Activated naive CD4-positive, alpha-beta T cell treated with anti-CD3 and anti-CD28 coated beads, Interleukin-2, amount 50 U/mL, for 16 hours (primary cell): ENCODE measurements around the gene MLLT3.

Experiments used
- DNase-seq: peaks from one replicate; pipeline ENCODE4 v3.0.0-alpha.2; 2020

The MLLT3 gene

GRCh38 chr9:20507431-20507830 is 114.9 kb downstream of the MLLT3 start:
- DNase-seq: no peak

GRCh38 chr9:20506099-20506900 is 116.0 kb downstream of the MLLT3 start:
- no peak for DNase-seq

DNA sequence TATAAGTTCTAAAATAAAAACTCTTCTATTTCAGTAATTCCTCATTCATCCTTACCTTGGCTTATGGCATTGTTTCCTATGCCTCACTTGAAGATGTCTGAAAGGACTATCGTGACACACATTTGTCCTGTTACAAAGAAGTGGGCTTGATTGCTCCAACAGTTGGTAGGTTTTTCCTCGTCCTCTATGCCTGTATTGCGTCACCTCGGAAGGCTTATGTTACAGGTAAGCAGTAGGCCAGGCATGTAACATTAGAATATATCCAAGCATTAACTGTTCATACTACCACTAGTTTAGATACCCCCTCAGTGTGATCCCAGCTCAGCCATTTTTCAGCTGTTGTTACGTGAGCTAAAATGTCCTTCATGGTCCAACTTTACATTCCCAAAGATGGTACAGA is 116.7 kb downstream of the MLLT3 start:
- no peak for DNase-seq

DNA sequence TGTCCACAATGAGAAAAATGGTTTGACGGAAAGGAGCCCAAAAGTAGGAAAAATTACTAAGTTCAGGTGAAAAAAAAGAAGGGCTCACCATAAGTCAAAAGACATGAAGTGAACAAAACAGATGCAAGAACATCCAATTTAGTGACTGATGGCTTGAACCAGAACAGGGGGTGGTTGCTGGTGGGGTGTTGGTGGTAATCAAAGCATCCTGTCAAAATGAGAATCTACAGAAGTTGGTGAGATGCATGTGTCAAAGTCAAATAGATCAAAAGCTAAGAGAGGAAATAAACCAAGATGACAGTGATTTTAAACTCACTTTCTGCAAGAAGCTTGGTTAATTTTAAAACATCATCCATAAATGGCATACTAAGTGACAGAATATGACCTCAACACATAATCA is 117.4 kb downstream of the MLLT3 start:
- no peak for DNase-seq

GRCh38 chr9:20500101-20500500 is 122.2 kb downstream of the MLLT3 start:
- DNase-seq: no peak

GRCh38 chr9:20499013-20499412 is 123.3 kb downstream of the MLLT3 start:
- DNase-seq: no peak

DNA sequence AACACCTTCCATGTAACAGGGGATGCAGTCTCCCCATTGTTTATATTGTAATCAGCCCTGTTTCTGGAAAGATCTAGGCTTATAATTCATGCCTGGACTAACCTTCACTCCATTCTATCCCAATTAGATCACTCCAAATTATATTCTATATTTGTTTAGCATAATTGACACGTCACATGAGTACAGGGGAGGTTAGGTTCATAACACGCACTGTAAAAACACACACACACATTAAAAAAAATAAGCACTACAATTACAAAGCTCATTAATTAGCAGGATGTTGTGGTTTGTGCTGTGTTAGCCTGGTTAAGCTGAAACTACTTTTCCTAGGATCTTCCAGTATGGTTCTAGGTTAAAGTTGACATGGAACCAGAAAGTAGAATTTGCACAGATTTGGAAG is 126.0 kb downstream of the MLLT3 start:
- DNase-seq: no peak

DNA sequence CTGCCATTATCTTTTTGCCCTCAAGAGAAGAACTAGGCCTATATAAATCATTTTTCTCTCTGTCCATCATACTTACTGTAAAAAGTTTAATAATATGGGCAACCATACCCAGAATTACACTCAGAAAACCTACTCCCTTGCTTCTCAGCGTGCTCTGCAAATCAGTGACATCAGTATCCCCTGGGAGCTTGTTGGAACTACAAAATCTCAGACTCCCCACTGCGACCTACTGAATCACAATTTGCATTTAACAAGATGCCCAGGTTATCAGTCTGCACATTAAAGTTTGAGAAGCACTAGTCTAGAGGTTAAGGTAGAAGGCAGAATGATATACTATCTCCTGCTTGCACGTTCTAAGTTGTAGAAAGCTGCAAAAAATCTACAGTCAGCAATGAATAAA is 127.2 kb downstream of the MLLT3 start:
- DNase-seq: no peak

- no peak for DNase-seq
Measured at GRCh38 chr9:20494035-20494434, 128.3 kb downstream of the MLLT3 start.

- DNase-seq: no peak
Measured at GRCh38 chr9:20492772-20493171, 129.5 kb downstream of the MLLT3 start.

- DNase-seq: no peak
Measured at GRCh38 chr9:20491612-20492011, 130.7 kb downstream of the MLLT3 start.

GRCh38 chr9:20490246-20490834 is 132.0 kb downstream of the MLLT3 start:
- DNase-seq: no peak

DNA sequence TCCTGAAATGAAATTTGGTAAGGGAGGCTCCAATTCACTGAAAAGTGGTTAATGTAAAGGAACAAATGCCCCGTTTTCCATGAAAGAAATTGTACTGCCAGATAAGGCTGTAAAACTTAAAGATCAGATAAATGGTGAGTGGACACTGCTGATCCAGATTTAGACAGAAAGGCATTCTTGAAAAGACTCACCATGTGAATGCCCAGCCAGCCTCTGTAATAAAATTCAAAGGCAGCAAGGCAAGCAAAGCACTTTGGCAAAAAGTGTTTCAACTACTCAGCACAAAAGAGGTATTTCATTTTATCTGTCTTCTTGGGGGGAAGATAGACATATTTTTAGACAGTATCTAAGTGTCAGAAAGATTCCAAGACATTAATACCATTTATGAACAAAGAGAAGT is 133.6 kb downstream of the MLLT3 start:
- DNase-seq: no peak

DNA sequence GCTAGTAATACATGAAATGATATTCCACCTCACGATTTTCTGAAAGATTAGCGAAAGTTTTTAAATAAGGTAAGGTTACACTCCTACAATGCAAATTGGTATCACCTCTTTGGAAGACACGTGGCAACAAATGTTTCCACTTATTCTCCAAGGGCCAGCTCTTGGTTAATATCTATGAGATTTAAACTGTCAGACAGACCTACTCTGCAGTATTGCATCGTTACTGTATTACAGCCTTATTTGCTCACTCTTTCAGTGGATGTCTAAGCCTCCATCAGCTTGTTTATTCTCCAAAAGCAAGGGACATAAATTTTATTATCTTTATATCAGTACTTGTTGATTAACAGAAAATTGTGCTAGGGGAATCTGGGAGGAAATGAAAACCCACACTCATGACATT is 135.7 kb downstream of the MLLT3 start:
- no peak for DNase-seq

DNA sequence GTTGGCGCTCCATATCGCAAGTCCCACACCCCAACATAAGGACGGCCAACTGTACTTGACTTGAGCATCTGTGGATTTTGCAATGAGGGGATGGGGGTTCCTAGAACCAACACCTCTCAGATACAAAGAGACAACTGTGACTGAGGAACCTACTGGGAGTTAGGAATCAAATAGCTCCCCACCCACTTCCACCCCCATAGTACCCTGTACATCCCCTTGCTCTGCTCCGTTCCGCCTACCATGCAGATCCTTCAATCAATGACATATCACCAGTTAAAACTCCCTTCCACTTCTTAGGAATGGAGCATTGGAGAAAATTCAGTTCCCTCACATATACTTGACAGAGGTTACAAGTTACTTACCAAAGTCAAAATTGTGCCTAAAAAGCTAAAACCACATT is 140.9 kb downstream of the MLLT3 start:
- no peak for DNase-seq

DNA sequence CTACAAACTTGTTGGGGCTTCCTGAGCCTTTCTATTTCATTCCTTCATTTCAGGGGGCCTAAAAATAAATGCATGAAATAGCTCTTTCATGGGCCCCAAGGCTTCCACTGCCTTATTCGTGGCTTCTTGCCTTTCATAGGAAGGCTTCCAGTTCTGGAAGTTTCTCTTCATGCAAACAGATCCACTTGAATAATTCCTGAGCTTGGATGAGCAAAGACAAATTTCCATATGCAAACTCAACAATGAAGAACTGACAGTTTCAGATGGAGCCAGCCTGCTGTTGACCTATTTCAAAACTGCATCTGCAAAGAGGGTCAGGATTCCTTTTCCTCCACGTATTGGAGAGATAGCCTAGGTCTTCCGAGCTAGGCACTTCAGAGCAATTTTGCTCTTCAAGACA is 142.1 kb downstream of the MLLT3 start:
- no peak for DNase-seq

DNA sequence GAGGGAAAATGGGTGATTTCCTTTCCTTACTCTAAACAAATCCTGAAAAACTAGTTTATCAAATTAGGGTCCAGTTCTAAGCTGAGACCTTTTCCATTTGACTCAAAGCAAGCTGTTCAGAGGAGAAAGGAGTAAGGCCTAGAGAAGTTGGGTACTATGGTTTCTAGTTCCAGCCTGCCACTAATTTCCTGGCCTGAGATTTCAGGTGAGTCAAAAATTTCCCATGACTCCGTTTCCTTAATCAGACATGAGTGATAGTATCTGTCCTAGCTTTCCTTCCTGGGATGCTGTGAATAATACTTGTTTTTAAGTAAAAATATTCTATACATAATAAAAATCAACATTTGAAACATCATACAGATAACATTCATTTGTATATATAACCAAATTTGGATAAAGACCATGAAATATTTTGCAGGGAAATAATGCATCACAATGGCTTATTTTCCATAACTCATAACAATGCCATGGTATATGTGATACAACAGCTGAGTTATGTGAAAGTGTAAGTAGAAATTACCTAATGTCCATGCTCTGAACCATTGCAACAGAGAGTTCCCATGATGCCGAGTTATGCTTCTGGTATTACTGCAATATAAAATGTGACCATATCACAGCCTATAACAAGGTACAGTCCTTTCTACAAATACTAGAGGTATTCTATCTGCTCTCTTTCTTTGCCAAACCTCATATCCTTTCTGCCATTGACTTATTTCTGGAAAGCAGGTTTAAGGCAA is 142.7 kb downstream of the MLLT3 start:
- DNase-seq: no peak

GRCh38 chr9:20478786-20479185 is 143.5 kb downstream of the MLLT3 start:
- no peak for DNase-seq

DNA sequence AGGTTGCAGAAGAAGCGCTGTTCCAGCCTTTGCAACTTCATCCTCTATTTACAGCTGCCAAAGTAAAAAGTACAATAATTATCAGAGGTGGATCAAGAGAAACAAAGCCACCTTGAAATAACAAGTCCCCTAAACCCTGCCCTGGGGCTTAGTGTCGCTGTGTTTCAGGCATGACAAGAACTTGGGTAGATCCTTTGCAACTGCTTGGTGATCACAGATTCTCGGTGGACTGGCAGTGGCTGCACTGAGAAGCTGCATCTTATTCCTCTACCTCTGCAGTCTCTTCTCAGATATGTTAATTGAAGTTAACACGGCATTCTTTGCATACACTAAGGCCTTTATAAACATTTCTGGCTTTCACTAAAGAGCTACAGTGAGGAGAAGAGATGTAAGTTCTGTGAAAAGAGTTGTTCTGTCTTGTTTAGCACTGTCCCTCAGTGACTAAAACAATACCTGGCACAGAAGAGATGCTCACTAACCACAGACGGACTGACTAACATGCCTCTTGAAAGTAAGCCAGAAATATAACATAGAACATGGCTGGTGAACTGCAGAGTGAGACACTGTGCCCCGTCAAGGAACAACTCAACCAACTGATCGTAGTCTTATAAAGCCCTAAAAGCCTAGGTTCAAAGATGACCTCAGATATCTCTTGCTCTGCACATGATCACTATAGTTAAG is 144.2 kb downstream of the MLLT3 start:
- DNase-seq: no peak

DNA sequence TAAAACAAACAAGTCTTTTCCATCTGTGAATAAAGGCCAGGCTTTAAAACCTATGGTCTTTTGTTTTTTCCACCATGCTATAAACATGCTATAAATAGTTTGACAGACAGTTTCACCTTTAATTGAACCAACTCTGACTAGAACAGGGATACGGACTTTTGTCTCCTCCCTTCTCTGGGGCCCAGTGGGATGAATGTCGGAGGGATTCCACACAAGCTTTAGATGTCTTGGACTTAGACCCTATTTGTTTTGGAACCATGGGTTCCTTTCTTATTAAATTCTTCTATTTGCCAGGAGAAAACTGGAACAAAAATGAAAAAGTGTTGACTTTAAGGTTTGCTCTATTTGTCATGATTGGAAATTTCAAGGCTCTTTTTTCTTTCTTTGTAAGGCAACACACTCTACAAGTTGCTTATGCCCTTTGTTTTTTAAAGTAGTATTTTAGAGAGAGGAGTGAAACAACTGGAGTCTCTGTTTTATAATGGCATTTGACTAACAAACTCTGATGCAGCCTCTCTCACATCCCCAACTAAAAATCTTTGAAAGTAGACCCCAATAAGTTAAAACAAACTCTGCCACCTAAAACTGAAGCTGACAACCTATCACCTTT is 145.3 kb downstream of the MLLT3 start:
- no peak for DNase-seq

DNA sequence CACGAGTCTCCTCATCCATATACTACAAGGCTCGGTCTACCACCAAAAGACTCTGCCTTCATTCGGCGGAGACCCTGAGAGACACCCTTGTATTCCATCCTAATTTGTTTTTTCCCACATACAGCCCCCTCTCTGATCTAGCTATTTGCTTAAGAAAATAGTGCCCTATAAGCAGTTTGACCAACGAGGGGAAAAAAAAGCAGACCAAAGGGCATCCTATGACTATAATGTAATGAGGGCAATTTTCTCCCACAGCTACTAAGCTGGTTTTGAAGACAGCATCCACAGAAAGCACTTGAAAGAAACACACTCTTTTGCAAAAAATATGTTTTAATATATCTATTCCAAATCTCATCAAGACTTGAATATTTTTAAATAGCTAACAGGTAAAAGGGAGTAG is 147.8 kb downstream of the MLLT3 start:
- DNase-seq: no peak

- DNase-seq: no peak
Measured at GRCh38 chr9:20473515-20474013, 148.7 kb downstream of the MLLT3 start.
